Chondrocyte (in vitro differentiated cells): ENCODE measurements around the gene RALY. TPM values are rescaled to one million over a fixed set of nuclear protein-coding genes. Genes with fewer than 3 reads are reported as not detected.

ENCODE experiments used
- DNase-seq: peaks from one replicate; pipeline ENCODE4 v3.0.0; 2021; ENCODE audit warnings: mixed read lengths, low spot score
- H3K27ac Mint-ChIP-seq: one replicate; pipeline ENCODE4 v1.8.0; 2021; ENCODE audit warnings: mild to moderate bottlenecking, moderate library complexity, mixed read lengths; ENCODE audit not compliant: unreplicated experiment
- H3K27me3 Mint-ChIP-seq: 2 replicates; pipeline ENCODE4 v1.8.0; 2021; ENCODE audit warnings: low read depth, mixed read lengths
- H3K36me3 Mint-ChIP-seq: 2 replicates; pipeline ENCODE4 v1.8.0; 2021; ENCODE audit warnings: low read depth, mixed read lengths
- H3K4me1 Mint-ChIP-seq: 2 replicates; pipeline ENCODE4 v1.8.0; 2021; ENCODE audit warnings: low read depth, mild to moderate bottlenecking, mixed read lengths
- H3K4me3 Mint-ChIP-seq: one replicate; pipeline ENCODE4 v1.8.0; 2021; ENCODE audit warnings: mild to moderate bottlenecking, moderate library complexity, mixed read lengths; ENCODE audit not compliant: unreplicated experiment
- H3K9me3 Mint-ChIP-seq: 2 replicates; pipeline ENCODE4 v1.8.0; 2021; ENCODE audit warnings: low read depth, mixed read lengths
- total RNA-seq: library from RNA; stranded (reverse); gene quantifications from 3 replicates; pipeline ENCODE4 v1.2.1, GENCODE V29; 2021
- TF ChIP-seq, protein P1 (sequence below): fragments of 200-600 bp; sonication (generic); IDR thresholded peaks from 2 replicates; pipeline ENCODE4 v1.5.0; 2021; ENCODE audit warnings: antibody characterized with exemption, mild to moderate bottlenecking, moderate library complexity

The RALY gene
- total RNA-seq, 1 donor from 2014 or later, result 169 TPM

DNA sequence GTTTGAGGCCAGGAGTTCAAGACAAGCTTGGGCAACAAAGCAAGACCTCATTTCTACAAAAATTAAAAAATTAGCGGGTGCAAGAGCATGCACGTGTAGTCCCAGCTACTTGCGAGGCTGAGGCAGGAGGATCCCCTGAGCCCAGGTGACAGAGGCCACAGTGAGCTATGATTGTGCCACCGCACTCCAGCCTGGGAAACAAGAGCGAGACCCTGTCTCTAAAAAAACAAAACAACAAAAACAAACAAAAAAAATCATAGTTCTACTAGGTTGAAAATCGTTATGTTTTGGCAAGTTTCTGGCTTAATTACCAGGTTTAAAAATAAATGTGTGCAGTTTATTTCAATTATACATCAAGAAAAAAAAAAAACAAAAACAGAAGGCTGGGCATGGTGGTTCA, 115.7 kb downstream of the RALY start:
- TF ChIP-seq, protein P1, sequence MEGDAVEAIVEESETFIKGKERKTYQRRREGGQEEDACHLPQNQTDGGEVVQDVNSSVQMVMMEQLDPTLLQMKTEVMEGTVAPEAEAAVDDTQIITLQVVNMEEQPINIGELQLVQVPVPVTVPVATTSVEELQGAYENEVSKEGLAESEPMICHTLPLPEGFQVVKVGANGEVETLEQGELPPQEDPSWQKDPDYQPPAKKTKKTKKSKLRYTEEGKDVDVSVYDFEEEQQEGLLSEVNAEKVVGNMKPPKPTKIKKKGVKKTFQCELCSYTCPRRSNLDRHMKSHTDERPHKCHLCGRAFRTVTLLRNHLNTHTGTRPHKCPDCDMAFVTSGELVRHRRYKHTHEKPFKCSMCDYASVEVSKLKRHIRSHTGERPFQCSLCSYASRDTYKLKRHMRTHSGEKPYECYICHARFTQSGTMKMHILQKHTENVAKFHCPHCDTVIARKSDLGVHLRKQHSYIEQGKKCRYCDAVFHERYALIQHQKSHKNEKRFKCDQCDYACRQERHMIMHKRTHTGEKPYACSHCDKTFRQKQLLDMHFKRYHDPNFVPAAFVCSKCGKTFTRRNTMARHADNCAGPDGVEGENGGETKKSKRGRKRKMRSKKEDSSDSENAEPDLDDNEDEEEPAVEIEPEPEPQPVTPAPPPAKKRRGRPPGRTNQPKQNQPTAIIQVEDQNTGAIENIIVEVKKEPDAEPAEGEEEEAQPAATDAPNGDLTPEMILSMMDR, result no peak
- peak overlapping the region; percentile 96 for H3K4me3 Mint-ChIP-seq
- peak overlapping the region; percentile 57 for H3K27ac Mint-ChIP-seq
- H3K4me1 Mint-ChIP-seq, result peaks cover 73% of the 10 kb centered on the region
- H3K9me3 Mint-ChIP-seq, result no peaks in the 10 kb centered on the region
- H3K27me3 Mint-ChIP-seq, result no peaks in the 10 kb centered on the region
- H3K36me3 Mint-ChIP-seq, result peaks cover 29% of the 10 kb centered on the region
- no peak for DNase-seq

- Mint-ChIP-seq H3K4me1 (peaks cover 67% of the 10 kb centered on the region), H3K9me3 (no peaks in the 10 kb centered on the region), H3K36me3 (peaks cover 21% of the 10 kb centered on the region), H3K27ac (peak overlapping the region; percentile 99), H3K4me3 (peak overlapping the region; percentile 96), H3K27me3 (no peaks in the 10 kb centered on the region)
- TF ChIP-seq, protein P1, result no peak
- no peak for DNase-seq
Observed at GRCh38 chr20:34110025-34110744, 116.5 kb downstream of the RALY start.

DNA sequence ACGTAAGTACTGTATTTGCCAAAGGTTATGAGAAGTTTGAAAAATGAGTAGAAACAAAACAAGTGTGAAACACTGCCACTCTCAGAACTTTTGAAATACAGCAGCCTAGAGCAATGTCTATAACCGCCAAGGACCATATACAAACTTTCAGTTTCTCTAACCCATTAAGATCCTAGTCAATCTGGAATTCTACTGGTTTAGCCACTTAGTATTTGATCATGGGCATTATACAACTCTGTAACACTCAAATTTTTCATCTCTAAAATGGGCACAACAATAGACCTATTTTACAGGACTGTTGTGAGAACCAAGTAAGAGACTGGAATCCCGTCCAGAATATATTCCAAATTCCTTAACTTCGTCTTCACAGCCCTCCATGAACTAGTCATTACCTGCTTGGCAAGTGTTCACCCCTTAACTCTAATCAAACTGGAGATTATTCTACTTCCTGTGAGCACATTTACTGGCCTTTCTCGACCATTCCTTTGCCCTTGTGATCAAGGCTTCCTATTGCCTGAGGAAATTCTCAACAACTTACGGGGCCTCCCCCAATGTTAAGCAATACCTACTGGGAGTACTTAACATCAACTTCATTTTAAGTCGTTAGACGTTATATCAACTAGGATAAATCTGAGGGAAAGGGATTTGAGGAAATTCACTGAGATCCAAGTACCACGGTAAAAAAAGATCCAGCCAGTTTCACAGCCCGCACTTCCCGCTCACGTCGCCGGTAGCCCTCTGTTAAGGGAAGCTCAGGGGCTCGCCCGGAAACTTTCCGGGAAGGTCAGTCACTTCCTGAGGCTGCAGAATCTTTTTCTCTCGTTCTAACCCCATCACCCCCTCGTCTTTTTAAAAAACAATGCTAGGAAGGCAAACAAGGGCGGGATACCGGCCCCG, 117.3 kb downstream of the RALY start:
- Mint-ChIP-seq H3K9me3 (no peaks in the 10 kb centered on the region), H3K4me1 (peaks cover 59% of the 10 kb centered on the region), H3K4me3 (peak overlapping the region; percentile 96), H3K36me3 (peaks cover 16% of the 10 kb centered on the region), H3K27me3 (no peaks in the 10 kb centered on the region), H3K27ac (peak overlapping the region; percentile 99)
- TF ChIP-seq, protein P1, result peak; percentile 62
- no peak for DNase-seq

DNA sequence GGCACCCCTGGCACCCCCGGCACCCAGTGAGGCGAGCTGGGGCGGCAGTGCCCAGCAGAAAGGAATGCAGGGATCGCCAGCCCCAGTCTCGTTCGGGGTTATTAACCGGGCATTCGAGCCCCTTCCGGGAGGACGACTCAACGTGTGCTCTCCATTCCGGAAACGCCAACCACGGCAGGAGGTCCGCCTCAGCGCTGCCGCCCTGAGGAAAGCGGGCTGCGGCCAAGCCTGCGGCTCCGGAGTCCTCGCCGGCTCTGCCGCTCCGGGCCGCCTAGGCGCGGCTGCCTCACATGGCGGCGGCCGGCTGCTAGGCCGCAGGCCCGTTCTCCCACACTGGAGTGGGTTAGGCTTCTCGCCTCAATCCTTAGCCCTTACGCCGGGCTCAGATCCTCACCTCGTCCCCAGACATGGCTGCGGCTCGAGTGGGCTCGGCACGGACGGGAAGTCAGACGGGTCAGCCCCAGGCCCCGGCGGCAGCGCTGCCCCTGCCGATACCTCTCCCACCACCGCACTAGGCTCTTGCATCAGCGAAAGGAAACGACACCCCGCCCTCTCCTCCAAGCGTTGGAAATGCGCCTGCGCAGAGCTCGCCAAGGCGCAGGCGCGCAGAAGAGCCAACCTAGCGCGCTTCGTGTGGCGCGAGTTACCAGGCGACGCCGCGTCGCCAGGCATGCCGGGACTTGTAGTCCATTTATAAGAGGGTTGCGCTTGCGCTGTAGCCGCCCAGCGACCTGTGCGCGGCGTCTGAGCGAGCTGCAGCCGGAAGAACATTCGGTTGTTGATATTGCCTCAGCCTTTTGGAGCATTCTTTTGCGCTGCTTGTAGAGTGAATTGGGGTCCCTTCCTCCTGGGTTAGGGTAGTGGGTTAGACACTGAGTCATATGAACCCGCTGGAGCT, 118.2 kb downstream of the RALY start, which contains the start of gene EIF2S2:
TSS of gene EIF2S2 (minus strand) at position 542 of the 898 bp plus-strand sequence. CDS start at position 409, 133 bp downstream.
- Mint-ChIP-seq H3K27ac (peak within 1 kb of the TSS; percentile 99), H3K4me3 (peak within 1 kb of the TSS; percentile 96), H3K9me3 (no peaks in the 10 kb centered on the region), H3K36me3 (peaks cover 16% of the 10 kb centered on the region), H3K27me3 (no peaks in the 10 kb centered on the region), H3K4me1 (peaks cover 51% of the 10 kb centered on the region)
- peak; percentile 97 for DNase-seq
- TF ChIP-seq, protein P1, result no peak
